SH-SY5Y (cell line): ENCODE results near the gene CRLF2.

Source experiments
- GATA2 ChIP-seq: IDR thresholded peaks from 2 replicates; pipeline ENCODE4 v1.6.1; 2011; ENCODE audit warnings: mild to moderate bottlenecking, low read depth, low read length
- GATA3 ChIP-seq: IDR thresholded peaks from 2 replicates; pipeline ENCODE4 v1.6.1; 2011; ENCODE audit warnings: low read depth, mild to moderate bottlenecking, low read length, moderate library complexity

The CRLF2 gene

GRCh38 chrX:1151378-1152077 is 60.9 kb downstream of the CRLF2 start:
- TF ChIP-seq GATA2 (no peak), GATA3 (no peak)

- TF ChIP-seq GATA3, result no peak
- no peak for TF ChIP-seq GATA2
These were observed 61.7 kb downstream of the CRLF2 start for GRCh38 chrX:1150569-1151347.

GRCh38 chrX:1147611-1148515 is 64.6 kb downstream of the CRLF2 start:
- TF ChIP-seq GATA2, result no peak
- TF ChIP-seq GATA3, result no peak

- no peak for TF ChIP-seq GATA2
- TF ChIP-seq GATA3, result no peak
These were observed 68.2 kb downstream of the CRLF2 start for GRCh38 chrX:1144293-1144692.
